ENCODE measurements around the gene ELOA. TPM values are rescaled to one million over a fixed set of nuclear protein-coding genes. Genes with fewer than 3 reads are reported as not detected.

Gene ELOA
- total and polyA plus RNA-seq, 9 of the 15 experiments (the other 6 are each of a cell fraction or from before 2014, with no cell fraction given): 31.9 to 98.6 (median 61.3) TPM

DNA sequence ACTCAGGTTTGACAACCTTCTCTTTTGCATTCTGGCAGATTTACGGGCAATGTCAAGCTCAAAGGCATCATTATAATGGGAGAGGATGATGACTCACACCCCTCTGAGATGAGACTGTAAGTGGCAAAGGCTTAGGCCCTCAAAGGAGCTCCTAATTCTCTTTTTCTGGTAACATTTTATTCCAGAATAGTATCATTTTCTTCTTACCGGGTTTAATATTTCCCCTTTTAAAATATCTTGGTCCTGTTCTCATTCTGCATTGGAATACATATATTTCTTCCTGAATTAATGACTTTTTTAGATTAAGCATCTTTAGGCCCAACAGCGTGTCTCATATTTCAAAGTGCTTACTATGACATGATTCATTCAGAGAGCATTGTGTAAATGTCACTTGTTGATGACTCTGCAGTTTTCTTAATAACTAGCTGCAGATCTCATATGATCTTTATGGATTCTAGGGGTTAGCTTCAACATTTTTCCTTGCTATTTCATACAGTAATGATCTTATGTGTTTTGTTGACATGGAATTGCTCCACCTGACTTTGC, 36.6 kb downstream of the ELOA start (continued):
- TF ChIP-seq HDAC3 (IDR thresholded peaks at IDR 0.05; ENCODE audit: borderline replicate concordance, partially characterized antibody) (no peak), ZNF232 (CRISPR knock-in tag; IDR thresholded peaks at IDR 0.05) (no peak), MAFG (tag; conservative IDR thresholded peaks at IDR 0.05) (peak; percentile 100), ATF7 (IDR thresholded peaks at IDR 0.05) (peak; percentile 20; the same call in 1 of the 2 replicates), EP300 (IDR thresholded peaks at IDR 0.05; ENCODE audit: low read length) (peak; percentile 41; the same call in 1 of the 2 replicates), DACH1 (IDR thresholded peaks at IDR 0.05; ENCODE audit: partially characterized antibody) (peak; percentile 69), CEBPB (tag; IDR thresholded peaks at IDR 0.05) (peak; percentile 86), JUN (IDR thresholded peaks at IDR 0.05; ENCODE audit: borderline replicate concordance, low read depth, low read length) (peak; percentile 43; the same call in 1 of the 2 replicates), JUN (CRISPR knock-in tag; IDR thresholded peaks at IDR 0.05; ENCODE audit: borderline replicate concordance) (no peak), ZNF445 (CRISPR knock-in tag; IDR thresholded peaks at IDR 0.05; ENCODE audit: low read depth) (no peak), ZNF354B (CRISPR knock-in tag; IDR thresholded peaks at IDR 0.05) (no peak), BRCA1 (IDR thresholded peaks at IDR 0.05) (no peak), BRCA1 (CRISPR knock-in tag; IDR thresholded peaks at IDR 0.05) (no peak), LEF1 (IDR thresholded peaks at IDR 0.05) (peak; percentile 82; the same call in 1 of the 2 replicates), FOSL1 (tag; conservative IDR thresholded peaks at IDR 0.05) (peak; percentile 95), NFE2 (IDR thresholded peaks at IDR 0.05; ENCODE audit: low read depth) (peak; percentile 92), NFATC3 (IDR thresholded peaks at IDR 0.05) (0 out of 2 replicates have a peak, but pooled peaks have one; percentile 34), HDAC8 (tag; IDR thresholded peaks at IDR 0.05) (no peak), ZNF239 (CRISPR knock-in tag; IDR thresholded peaks at IDR 0.05) (no peak), RBBP5 (IDR thresholded peaks at IDR 0.05; ENCODE audit: borderline replicate concordance, insufficient read depth, low read length, poor library complexity, severe bottlenecking) (no peak), ETV1 (tag; conservative IDR thresholded peaks at IDR 0.05; ENCODE audit: low read depth) (no peak), SMARCA4 (IDR thresholded peaks at IDR 0.05) (peak; percentile 81), ATF1 (CRISPR knock-in tag; IDR thresholded peaks at IDR 0.05) (no peak), ATF1 (tag; IDR thresholded peaks at IDR 0.05) (peak; percentile 30; the same call in 1 of the 2 replicates), DDX20 (tag; IDR thresholded peaks at IDR 0.05; ENCODE audit: low read depth) (no peak)
- TF ChIP-seq, protein P1, sequence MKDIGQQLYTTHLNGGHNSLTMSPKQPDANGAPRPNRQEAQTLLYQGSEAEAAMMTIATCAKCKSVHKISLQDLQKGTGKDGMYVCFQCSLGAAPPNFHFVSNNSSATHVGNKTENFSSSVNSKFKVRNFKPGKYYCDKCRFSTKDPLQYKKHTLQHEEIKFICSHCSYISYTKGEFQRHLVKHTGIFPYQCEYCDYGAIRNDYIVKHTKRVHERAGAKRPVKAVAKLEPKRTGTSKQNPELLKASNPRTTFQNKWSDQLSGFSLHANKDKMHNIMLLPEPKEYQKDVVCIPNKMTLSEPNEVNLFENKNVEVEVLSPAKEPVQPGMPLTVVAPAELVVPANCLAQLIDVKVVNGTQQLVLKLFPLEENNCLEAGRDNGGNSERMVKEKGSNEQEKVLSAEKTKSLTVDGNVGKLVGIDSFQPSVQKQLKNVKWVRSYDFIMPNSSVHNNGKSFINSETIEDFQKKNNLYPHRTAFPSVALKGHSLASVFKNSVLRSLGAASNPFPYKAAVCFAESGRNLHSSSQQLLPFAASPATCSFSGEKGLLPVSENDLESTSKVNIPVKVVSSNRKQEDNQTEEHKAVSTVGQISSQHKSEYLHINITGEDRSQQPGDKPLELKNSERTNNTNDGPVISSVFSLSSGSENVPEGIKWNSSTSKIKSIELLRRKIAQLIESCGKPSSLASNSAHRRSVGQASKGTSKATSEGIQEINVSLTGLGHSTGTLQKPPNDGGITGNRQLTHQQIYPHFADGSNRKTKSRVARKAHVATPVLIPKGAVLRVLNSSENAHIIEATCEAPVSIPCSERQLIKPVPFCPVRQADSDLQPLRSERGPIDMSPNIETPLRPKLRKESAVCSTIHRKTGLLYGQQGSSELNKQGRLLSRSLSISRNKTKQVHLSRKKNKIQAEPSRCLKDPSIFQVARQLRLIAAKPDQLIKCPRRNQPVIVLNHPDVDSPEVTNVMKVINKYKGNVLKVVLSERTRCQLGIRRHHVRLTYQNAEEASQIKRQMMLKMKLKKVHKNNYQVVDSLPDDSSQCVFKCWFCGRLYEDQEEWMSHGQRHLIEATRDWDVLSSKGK (CRISPR knock-in tag; IDR thresholded peaks at IDR 0.05): no peak
- TF ChIP-seq, protein P2, sequence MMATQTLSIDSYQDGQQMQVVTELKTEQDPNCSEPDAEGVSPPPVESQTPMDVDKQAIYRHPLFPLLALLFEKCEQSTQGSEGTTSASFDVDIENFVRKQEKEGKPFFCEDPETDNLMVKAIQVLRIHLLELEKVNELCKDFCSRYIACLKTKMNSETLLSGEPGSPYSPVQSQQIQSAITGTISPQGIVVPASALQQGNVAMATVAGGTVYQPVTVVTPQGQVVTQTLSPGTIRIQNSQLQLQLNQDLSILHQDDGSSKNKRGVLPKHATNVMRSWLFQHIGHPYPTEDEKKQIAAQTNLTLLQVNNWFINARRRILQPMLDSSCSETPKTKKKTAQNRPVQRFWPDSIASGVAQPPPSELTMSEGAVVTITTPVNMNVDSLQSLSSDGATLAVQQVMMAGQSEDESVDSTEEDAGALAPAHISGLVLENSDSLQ (IDR thresholded peaks at IDR 0.05): peak; percentile 60

Data from K562 (cell line).